ENCODE results near the gene MSS51.

MSS51 gene

GRCh38 chr10:73433538-73433867 lies at the start of gene MSS51:
Gene MSS51 (minus strand): TSS chr10:73433561. CDS start chr10:73428284, 5,277 bp downstream.
- no peak for DNase-seq

- DNase-seq = no peak
These were observed 46.8 kb upstream of the MSS51 start for GRCh38 chr10:73480158-73480557.

GRCh38 chr10:73478636-73479035 lies 45.3 kb upstream of the MSS51 start:
- no peak for DNase-seq

- no peak for DNase-seq
These were observed 37.9 kb upstream of the MSS51 start for GRCh38 chr10:73471226-73471625.

- DNase-seq = peak; percentile 46
These were observed 36.2 kb upstream of the MSS51 start for GRCh38 chr10:73469579-73469978.

- DNase-seq = no peak
These were observed 33.8 kb upstream of the MSS51 start for GRCh38 chr10:73467206-73467605.

GRCh38 chr10:73465978-73466726 lies 32.8 kb upstream of the MSS51 start:
- DNase-seq = no peak

GRCh38 chr10:73460897-73461296 lies 27.5 kb upstream of the MSS51 start:
- DNase-seq = no peak

GRCh38 chr10:73459683-73460314 lies 26.4 kb upstream of the MSS51 start:
- DNase-seq = no peak

GRCh38 chr10:73456187-73456890 lies 23.0 kb upstream of the MSS51 start:
- DNase-seq = no peak

GRCh38 chr10:73449113-73449512 lies 15.8 kb upstream of the MSS51 start:
- no peak for DNase-seq

GRCh38 chr10:73448384-73448783 lies 15.0 kb upstream of the MSS51 start:
- no peak for DNase-seq

- no peak for DNase-seq
These were observed 13.6 kb upstream of the MSS51 start for GRCh38 chr10:73446926-73447325.

- no peak for DNase-seq
These were observed 11.1 kb upstream of the MSS51 start for GRCh38 chr10:73444457-73444856.

GRCh38 chr10:73439605-73440312 lies 6.4 kb upstream of the MSS51 start:
- DNase-seq = peak; percentile 24

GRCh38 chr10:73439055-73439454 lies 5.7 kb upstream of the MSS51 start:
- no peak for DNase-seq

GRCh38 chr10:73432646-73433537 lies 469 bp downstream of the MSS51 start:
- no peak for DNase-seq

GRCh38 chr10:73426318-73426717 lies 7.0 kb downstream of the MSS51 start:
- no peak for DNase-seq

- no peak for DNase-seq
These were observed 8.9 kb downstream of the MSS51 start for GRCh38 chr10:73424478-73424877.

GRCh38 chr10:73423309-73423708 lies 10.1 kb downstream of the MSS51 start:
- no peak for DNase-seq

- no peak for DNase-seq
These were observed 16.8 kb downstream of the MSS51 start for GRCh38 chr10:73416571-73416970.

GRCh38 chr10:73414230-73414945 lies 19.0 kb downstream of the MSS51 start:
- no peak for DNase-seq
